Left renal cortex interstitium (tissue), 4 donors: ENCODE results near the gene SYT15B. TPM values are rescaled to one million over a fixed set of nuclear protein-coding genes. Genes with fewer than 3 reads are reported as not detected.
"Not testable (repeated sequence)": the region's sequence is repeated elsewhere in the genome, so short reads cannot be mapped to it uniquely, and the experiment has no call there.

Experiments
- DNase-seq, 4 donors: peaks; one replicate each; pipeline ENCODE4 v3.0.0-alpha.2; 2013; ENCODE audit warnings: low read depth in 4 of 4, low spot score in 2 of 4, missing footprints in 1 of 4
- polyA plus RNA-seq, 4 donors: library from polyadenylated mRNA; unstranded; fragments of 120-200 nt; gene quantifications; one replicate each; pipeline ENCODE4 v1.2.1, GENCODE V29; 2013; ENCODE audit not compliant: insufficient read length in 4 of 4

The SYT15B gene
- 1 to 10 TPM; 1.1 to 3.9 (median 3.2) TPM for polyA plus RNA-seq

DNA sequence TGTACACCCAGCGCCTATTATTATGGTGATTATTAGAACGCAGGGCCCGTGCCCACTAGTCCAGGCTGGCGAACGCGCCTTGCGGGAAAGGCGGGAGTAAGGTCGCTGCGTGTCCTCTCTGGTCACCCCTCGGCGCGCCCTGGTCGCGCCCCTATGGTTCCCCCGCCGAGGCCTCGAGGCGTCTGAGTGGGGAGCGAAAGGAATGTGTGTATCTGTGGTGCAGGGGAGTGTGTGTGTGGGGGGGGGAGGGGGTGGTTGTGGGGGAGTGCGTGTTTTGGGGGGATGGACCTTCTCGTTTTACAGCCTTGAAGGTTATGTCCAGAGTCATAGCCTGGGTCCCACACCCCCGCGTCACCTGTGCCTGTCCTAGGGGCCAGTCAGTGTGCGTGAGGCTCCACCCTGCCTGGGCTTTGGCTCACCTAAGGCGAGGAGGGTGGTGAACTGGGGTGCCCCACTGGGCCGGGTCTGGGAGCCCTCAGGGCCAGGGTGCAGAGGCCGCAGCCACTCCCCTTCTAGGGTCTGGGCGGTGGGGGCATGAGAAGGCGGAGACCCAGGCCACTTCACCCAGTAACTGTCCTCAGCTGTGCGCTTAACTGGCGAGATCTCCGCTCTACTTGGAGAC is at the start of gene SYT15B:
TSS of gene SYT15B (minus strand) at position 39 of the 622 bp plus-strand sequence. CDS start 952 bp downstream, outside the sequence.
- DNase-seq, result not testable (repeated sequence)

DNA sequence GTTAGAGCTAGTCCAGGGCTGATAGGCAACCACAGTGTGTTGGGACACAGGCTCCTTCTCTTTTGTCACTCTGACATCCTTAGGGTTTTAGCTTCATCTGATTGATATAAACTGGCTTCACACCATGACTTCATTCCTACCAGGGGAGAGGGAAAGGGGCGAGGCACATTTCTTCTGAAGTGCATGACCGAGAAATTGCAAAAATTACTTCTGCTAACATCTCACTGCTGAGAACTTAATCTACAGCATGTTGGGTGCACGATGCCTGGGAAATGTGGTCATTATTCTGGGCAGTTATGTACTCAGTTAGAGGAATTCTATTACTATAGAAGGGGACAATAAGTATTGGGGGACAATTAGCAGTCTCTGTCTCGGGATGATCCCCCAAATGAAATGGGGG is 16.2 kb upstream of the SYT15B start:
- DNase-seq, result not testable (repeated sequence)

DNA sequence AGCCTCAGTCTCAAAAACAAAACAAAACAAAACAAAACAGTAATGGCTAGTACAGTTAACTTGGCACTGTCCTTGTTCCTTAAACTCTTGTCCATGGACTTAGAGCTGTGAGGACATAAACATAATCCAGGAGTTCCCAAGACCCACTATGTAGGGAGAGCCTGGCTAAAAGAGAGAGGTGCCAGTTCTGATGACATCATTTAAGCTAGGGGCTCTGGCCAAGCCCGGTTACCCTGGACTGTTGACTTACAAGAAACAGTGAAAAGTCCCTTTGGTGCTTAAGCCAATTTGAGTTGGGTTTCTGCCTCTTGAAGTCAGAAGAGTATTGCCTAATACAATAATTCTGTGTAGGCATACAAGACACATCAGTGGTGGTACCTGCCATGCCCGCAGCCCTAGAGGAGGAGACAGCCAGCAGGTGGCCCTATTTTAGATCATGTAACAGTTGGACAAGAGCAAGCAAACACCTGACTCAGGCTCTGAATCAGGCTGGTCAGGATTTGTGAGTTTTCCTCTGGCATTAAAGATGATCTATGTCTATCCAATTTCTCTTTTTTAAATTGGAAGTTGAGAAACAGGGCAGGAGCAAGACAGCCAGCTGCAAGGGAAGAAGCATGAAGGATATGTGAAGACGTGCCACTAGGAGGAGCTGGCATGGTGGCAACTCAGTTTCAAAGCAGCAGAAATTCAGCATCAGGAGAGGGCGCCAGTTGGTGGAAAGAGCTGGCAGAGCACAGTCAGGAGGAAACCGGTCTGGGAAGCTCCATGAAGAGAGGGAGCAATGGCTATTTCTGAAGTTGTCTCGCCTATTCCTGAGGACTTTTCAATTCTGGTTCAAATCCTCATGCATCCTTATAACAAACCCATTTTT is 12.2 kb upstream of the SYT15B start:
- not testable (repeated sequence) for DNase-seq

DNA sequence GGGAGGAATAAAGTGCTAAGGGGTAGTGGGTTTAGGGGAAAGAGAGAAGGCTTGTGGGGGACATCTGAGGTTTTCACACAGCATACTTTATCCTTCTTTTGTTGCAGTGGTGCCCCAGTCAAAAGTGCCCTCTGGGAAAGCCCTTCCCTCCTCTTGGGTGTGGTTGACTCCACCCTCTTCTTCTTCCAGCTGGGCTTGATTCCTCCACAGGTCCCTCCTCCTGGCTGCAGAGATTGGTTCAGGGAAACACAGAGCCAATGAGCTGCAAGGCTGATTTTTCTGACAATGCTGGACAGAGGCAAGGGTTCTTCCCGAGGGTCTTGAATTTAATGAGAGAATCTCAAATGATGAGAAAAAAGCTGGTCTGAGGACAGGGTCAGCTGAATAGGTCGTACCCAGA is 7.4 kb upstream of the SYT15B start:
- not testable (repeated sequence) for DNase-seq

DNA sequence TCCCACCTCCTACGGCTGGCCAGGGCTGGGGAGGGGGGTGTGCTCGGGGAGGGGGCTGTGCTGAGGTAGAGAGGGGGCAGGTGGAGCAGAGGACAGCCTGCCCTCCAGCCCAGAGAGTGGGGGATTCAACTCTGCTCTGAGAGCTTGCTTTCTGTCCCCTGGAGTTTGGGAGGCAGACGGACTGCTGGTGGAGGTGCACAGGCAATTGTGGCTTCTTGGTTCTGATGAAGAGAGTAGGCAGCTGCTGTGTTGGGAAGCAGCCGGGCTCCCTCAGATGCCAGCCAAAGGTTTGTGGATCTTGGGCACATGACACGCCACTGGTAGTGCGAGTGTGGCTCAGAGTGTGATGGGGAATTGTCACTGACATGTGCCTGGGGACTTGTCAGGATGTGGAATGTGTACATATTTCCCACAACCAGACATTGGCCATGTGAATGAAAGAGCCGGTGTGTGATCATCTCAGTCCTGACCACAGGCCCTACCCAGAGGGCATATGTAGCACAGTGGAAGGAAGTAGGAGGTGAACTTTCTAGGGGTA is 5.3 kb upstream of the SYT15B start:
- DNase-seq, result not testable (repeated sequence)

DNA sequence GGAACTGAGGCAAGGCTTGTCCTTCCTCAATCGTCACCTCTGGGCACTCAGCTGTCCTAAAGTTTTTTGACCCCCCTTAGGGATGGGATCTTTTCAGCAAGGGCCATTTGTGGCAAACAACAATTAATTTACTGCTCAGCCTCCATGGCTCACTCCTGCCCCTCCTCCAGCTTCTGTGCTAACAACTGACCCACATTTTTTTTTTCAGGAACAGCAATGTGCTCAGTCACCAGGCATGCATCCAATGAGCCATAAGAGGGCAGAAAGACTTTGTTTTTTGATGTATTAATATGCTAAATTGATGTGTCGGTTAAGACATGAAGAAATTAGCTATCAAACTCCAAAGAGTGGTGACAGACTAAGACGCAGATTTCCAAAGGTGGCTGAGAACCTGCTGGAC is 4.7 kb upstream of the SYT15B start:
- peak in 1 of 4 donors; percentile 24 for DNase-seq

GRCh38 chr10:47767236-47767635 is 3.8 kb upstream of the SYT15B start:
- DNase-seq, result not testable (repeated sequence)

DNA sequence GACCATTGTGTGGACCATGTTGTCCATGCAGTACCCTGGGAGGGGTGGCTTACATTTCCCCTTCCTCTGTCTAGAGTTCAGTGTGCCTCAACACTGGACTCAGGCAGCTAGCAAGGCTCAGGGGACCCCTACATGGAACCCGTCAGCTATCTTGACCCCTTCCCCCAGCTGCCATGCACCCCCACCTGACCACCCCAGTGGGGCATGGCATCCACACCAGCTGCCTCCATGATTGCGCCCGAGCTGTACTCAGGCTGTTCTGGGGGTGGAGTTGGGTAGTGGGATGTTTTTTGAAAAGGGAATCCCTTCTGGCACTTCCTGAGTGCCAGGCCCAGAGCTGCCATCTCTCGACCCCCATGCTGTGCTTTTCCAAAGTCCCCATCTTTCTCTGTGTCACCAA is 1.8 kb upstream of the SYT15B start:
- DNase-seq, result not testable (repeated sequence)

GRCh38 chr10:47762674-47763553 is 478 bp downstream of the SYT15B start:
- DNase-seq, result not testable (repeated sequence)

DNA sequence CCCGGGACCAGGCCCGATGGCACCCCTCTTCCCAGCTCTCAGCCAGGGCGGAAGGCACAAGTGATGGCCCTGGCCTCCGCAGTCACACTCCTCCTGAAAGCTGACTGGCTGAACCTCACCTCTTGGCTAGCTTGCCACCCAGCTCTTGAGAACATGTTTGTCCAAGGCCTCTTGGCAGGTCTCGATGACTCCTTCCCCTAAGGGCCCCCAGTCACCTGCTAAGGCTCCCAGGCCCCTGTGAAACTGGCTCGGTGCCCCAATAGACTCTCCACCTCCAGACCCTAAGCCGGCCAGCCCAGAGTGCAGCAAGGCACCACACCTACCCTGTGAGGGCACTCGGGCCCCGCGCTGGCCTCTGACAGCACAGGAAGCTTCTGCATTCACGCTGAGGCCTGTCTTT is 4.5 kb downstream of the SYT15B start:
- not testable (repeated sequence) for DNase-seq

- DNase-seq, result not testable (repeated sequence)
These were observed 7.2 kb downstream of the SYT15B start for GRCh38 chr10:47756169-47756568.

DNA sequence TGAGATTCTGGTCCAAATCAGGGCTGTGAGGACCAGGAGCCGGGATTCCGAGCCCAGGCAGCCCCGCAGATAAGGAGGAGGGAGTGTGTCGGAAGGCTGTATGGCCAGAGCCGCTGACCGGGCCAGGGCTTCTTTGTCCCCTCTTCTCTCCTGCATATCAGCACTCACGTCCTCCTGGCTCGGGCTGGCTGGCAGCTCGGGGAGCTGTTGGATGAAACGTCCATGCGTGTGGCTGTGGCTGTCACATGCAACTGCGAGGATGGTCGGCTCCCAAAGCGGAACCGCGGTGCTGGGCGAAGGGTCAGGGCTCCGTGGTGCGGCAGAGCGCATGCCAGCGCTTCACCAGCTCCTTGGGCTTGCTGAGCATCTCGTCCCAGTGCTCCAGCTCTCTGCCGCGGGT is 9.5 kb downstream of the SYT15B start:
- not testable (repeated sequence) for DNase-seq

- DNase-seq, result not testable (repeated sequence)
These were observed 10.2 kb downstream of the SYT15B start for GRCh38 chr10:47753176-47753575.

GRCh38 chr10:47751821-47752220 is 11.6 kb downstream of the SYT15B start:
- not testable (repeated sequence) for DNase-seq

DNA sequence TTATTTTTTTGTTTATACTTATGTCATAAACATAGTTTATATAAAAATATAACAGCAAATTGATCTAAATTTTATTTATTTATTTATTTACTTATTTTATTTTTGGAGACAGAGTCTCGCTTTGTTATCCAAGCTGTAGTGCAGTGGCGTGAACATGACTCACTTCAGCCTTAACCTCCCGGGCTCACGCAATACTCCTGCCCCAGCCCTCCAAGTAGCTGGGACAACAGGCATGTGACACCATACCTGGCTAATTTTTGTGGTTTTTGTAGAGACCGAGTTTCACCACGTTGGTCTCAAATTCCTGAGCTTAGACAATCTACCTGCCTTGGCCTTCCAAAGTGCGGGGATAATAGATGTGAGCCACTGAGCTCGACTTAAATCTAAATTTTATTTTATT is 13.0 kb downstream of the SYT15B start:
- not testable (repeated sequence) for DNase-seq

DNA sequence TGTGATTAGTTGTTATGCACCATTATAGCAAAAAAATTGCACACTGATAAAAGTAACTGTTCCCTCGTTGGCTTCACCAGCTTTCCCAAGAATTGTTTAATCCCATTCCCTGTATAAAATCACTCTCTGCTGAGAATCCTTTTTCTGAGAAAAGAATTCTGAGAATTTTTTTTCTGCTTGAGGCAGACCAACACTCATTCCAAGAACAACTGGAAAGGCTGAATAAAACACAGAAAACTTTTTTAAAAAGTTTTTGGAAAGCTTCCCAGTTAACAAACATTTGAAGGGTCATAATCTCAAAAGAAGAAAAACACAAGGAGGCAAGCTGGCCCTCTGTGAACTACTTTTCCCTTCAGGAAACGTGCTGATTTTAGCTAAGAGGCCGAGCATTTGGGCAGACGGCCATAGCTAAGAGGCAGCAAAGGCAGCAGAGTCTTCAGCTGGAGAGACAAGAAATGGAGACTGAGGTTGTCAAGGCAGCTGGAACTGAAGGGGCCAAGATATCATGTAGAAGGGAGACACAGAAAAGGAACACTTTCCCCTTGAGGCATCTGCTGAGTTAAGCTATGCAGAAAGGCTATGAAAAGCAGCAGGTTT is 16.5 kb downstream of the SYT15B start:
- DNase-seq, result not testable (repeated sequence)

GRCh38 chr10:47744881-47745280 is 18.5 kb downstream of the SYT15B start:
- not testable (repeated sequence) for DNase-seq

DNA sequence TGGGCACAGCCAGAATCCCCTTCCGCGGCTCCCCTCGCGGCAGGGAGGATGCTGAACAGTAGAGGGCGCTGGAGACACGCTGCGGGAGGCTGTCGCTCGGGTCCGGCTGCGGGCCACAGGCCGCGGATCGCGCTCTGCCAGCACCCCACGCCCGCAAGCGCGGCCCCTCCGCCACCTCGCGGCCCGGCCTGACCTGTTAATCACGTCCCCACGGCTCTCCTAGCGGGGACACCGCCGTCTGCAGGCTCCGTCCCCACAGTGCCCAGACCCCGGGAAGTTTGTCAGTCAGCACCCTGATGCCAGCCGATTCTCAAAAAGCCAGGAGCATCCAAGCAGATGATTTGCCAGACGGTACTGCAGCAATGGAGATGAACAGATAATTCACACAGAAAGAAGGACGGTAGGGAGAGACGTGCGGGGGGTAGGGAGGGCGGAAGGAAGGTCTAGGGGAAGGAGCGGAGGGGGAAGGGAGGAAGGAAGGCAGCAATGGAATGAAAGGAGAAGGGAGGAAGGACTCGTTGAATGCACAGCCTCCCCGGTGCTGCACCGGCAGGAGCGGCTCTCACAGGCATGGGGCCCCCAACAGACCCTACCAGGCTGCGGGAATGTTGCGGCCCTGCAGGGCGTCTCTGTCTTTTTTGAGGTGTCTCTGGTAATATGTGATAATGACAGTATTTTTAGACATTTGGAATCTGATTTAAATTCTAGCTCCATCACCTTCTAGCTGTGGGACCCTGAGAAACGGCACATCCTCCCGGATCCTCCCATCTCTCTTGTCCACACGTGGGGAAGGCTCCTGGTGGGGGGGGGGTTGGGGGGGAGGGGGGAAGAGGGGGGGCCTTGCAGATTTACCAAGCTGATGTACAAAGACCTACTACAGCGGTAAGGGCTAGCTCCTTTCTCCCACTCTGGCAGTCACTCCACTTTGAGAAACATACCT is 19.5 kb downstream of the SYT15B start:
- not testable (repeated sequence) for DNase-seq

GRCh38 chr10:47740868-47741267 is 22.5 kb downstream of the SYT15B start:
- DNase-seq, result not testable (repeated sequence)
